HEK293 (cell line): ENCODE data around the gene EEF1AKMT2.

Source experiments
- CTCF ChIA-PET: fragments of 350-600 bp; formaldehyde crosslinking; extraction: SDS; loops from one replicate; lab custom pipeline; 2021; ENCODE audit warnings: antibody characterized with exemption; lab: Yijun Ruan, JAX
- POLR2A ChIA-PET: fragments of 300-600 bp; formaldehyde crosslinking; extraction: SDS; loops from one replicate; lab custom pipeline; 2020; ENCODE audit warnings: antibody characterized with exemption, inconsistent platforms; lab: Yijun Ruan, JAX
- H3K27ac ChIP-seq: fragments of 200-500 bp; sonication (Bioruptor generic); 2 replicates; pipeline ENCODE4 v1.5.1; 2014; ENCODE audit warnings: low read depth, low read length, control low read depth, inconsistent platforms; ENCODE audit errors: extremely low read depth
- H3K36me3 ChIP-seq, 2 experiments: fragments of 200-500 bp in 1 of 2; sonication (Bioruptor generic) in 1 of 2; 1 replicate in 1 of 2; 2 replicates in 1 of 2; pipeline ENCODE4 v1.5.1; 2014 to 2017; ENCODE audit warnings: inconsistent platforms in 2 of 2, low read length in 2 of 2; ENCODE audit not compliant: control insufficient read depth in 2 of 2, insufficient read depth in 1 of 2
- H3K4me1 ChIP-seq: fragments of 200-500 bp; sonication (Bioruptor generic); 2 replicates; pipeline ENCODE4 v1.5.1; 2014; ENCODE audit warnings: mild to moderate bottlenecking, low read length, inconsistent platforms; ENCODE audit not compliant: control insufficient read depth, insufficient read depth
- H3K4me3 ChIP-seq: 2 replicates; pipeline ENCODE4 v1.5.1; 2011; ENCODE audit warnings: low read depth, mild to moderate bottlenecking, control low read depth, low read length, moderate library complexity
- H3K9me3 ChIP-seq: fragments of 200-500 bp; sonication (Bioruptor generic); 2 replicates; pipeline ENCODE4 v1.5.1; 2014; ENCODE audit warnings: low read depth, low read length, inconsistent platforms; ENCODE audit not compliant: control insufficient read depth, insufficient read depth
- AEBP2 ChIP-seq: fragments of 450-650 bp; formaldehyde crosslinking; IDR thresholded peaks from 2 replicates; pipeline ENCODE4 v1.5.1; 2016; ENCODE audit warnings: missing biosample characterization, missing genetic modification characterization, borderline replicate concordance
- BCL11B ChIP-seq: fragments of 450-650 bp; formaldehyde crosslinking; IDR thresholded peaks from 2 replicates; pipeline ENCODE4 v1.5.1; 2016; ENCODE audit warnings: low read depth, missing biosample characterization, missing genetic modification characterization
- GLIS2 ChIP-seq: fragments of 450-650 bp; formaldehyde crosslinking; IDR thresholded peaks from 2 replicates; pipeline ENCODE4 v1.5.1; 2016; ENCODE audit warnings: missing biosample characterization, missing genetic modification characterization
- KLF7 ChIP-seq: fragments of 450-650 bp; formaldehyde crosslinking; IDR thresholded peaks from 2 replicates; pipeline ENCODE4 v1.5.1; 2016; ENCODE audit warnings: missing biosample characterization, missing genetic modification characterization, borderline replicate concordance
- PATZ1 ChIP-seq: fragments of 450-650 bp; formaldehyde crosslinking; IDR thresholded peaks from 2 replicates; pipeline ENCODE4 v1.5.1; 2016; ENCODE audit warnings: missing biosample characterization, missing genetic modification characterization
- SP2 ChIP-seq: fragments of 450-650 bp; formaldehyde crosslinking; IDR thresholded peaks from 2 replicates; pipeline ENCODE4 v1.5.1; 2016; ENCODE audit warnings: missing biosample characterization, missing genetic modification characterization
- ZBTB10 ChIP-seq: fragments of 450-650 bp; formaldehyde crosslinking; IDR thresholded peaks from 2 replicates; pipeline ENCODE4 v1.5.1; 2016; ENCODE audit warnings: missing biosample characterization, missing genetic modification characterization
- ZBTB17 ChIP-seq: fragments of 450-650 bp; formaldehyde crosslinking; IDR thresholded peaks from 2 replicates; pipeline ENCODE4 v1.5.1; 2016; ENCODE audit warnings: missing biosample characterization, missing genetic modification characterization
- ZBTB20 ChIP-seq: fragments of 450-650 bp; formaldehyde crosslinking; IDR thresholded peaks from 2 replicates; pipeline ENCODE4 v1.5.1; 2016; ENCODE audit warnings: missing biosample characterization, missing genetic modification characterization
- ZBTB8A ChIP-seq: fragments of 450-650 bp; formaldehyde crosslinking; IDR thresholded peaks from 2 replicates; pipeline ENCODE4 v1.5.1; 2016; ENCODE audit warnings: missing biosample characterization, missing genetic modification characterization
- ZFHX2 ChIP-seq: fragments of 450-650 bp; formaldehyde crosslinking; conservative IDR thresholded peaks from 2 replicates; pipeline ENCODE4 v1.5.1; 2016; ENCODE audit warnings: missing biosample characterization, missing genetic modification characterization
- ZFP69B ChIP-seq: fragments of 450-650 bp; formaldehyde crosslinking; IDR thresholded peaks from 2 replicates; pipeline ENCODE4 v1.5.1; 2016; ENCODE audit warnings: missing biosample characterization, missing genetic modification characterization
- ZIC2 ChIP-seq: fragments of 450-650 bp; formaldehyde crosslinking; IDR thresholded peaks from 2 replicates; pipeline ENCODE4 v1.5.1; 2016; ENCODE audit warnings: missing biosample characterization, missing genetic modification characterization
- ZNF335 ChIP-seq: fragments of 450-650 bp; formaldehyde crosslinking; conservative IDR thresholded peaks from 2 replicates; pipeline ENCODE4 v1.5.1; 2016; ENCODE audit warnings: missing biosample characterization, missing genetic modification characterization
- ZNF48 ChIP-seq: fragments of 450-650 bp; formaldehyde crosslinking; IDR thresholded peaks from 2 replicates; pipeline ENCODE4 v1.5.1; 2016; ENCODE audit warnings: missing biosample characterization, missing genetic modification characterization
- ZNF600 ChIP-seq: fragments of 450-650 bp; formaldehyde crosslinking; IDR thresholded peaks from 2 replicates; pipeline ENCODE4 v1.5.1; 2016; ENCODE audit warnings: missing biosample characterization, missing genetic modification characterization
- ZNF629 ChIP-seq: fragments of 450-650 bp; formaldehyde crosslinking; IDR thresholded peaks from 2 replicates; pipeline ENCODE4 v1.5.1; 2017; ENCODE audit warnings: missing biosample characterization, missing genetic modification characterization
- ZNF670 ChIP-seq: fragments of 450-650 bp; formaldehyde crosslinking; IDR thresholded peaks from 2 replicates; pipeline ENCODE4 v1.5.1; 2016; ENCODE audit warnings: missing biosample characterization, missing genetic modification characterization, low read depth
- TF ChIP-seq, protein P1 (sequence below): fragments of 450-650 bp; formaldehyde crosslinking; optimal IDR thresholded peaks from 2 replicates; pipeline ENCODE3; 2016; ENCODE audit warnings: missing biosample characterization, mild to moderate bottlenecking, missing genetic modification characterization

EEF1AKMT2 gene

GRCh38 chr10:124744102-124745050 is 47.3 kb downstream of the EEF1AKMT2 start, which contains the start of gene FAM53B:
FAM53B (minus strand) TSS chr10:124744378; CDS start chr10:124706713, 37,665 bp downstream.
- Histone ChIP-seq H3K9me3 (no peaks in the 10 kb centered on the region), H3K27ac (peak within 1 kb of the TSS; percentile 47; the same call in 1 of the 2 replicates), H3K36me3 (peaks cover 0 to 11% of the 10 kb centered on the region in 2 experiments; a peak in 1 of 3 replicates), H3K4me1 (peaks cover 29% of the 10 kb centered on the region), H3K4me3 (peak within 1 kb of the TSS; percentile 46)
- TF ChIP-seq ZNF670 (tag by site-specific recombination), result no peak
- no peak for TF ChIP-seq AEBP2 (tag by site-specific recombination)
- no peak for TF ChIP-seq ZNF48 (tag by site-specific recombination)
- TF ChIP-seq SP2 (tag by site-specific recombination), result peak; percentile 12; the same call in 1 of the 2 replicates
- TF ChIP-seq ZBTB8A (tag by site-specific recombination), result 0 out of 2 replicates have a peak, but pooled peaks have one; percentile 24
- TF ChIP-seq ZBTB17 (tag by site-specific recombination), result peak; percentile 13; the same call in 1 of the 2 replicates
- 0 out of 2 replicates have a peak, but pooled peaks have one; percentile 23 for TF ChIP-seq ZNF629 (tag by site-specific recombination)
- TF ChIP-seq PATZ1, result peak; percentile 50; the same call in 1 of the 2 replicates
- TF ChIP-seq ZNF600 (tag by site-specific recombination), result peak; percentile 82
- peak; percentile 55; the same call in 1 of the 2 replicates for TF ChIP-seq ZNF335 (tag by site-specific recombination)
- peak; percentile 48; the same call in 1 of the 2 replicates for TF ChIP-seq ZBTB20 (tag by site-specific recombination)
- POLR2A ChIA-PET, result interaction anchor here (0.6 to 1.3 kb wide), 2 partner anchors 47 to 118 kb away, joined by 3 read pairs; partner anchors contain the start of gene EEF1AKMT2
- CTCF ChIA-PET, result interaction anchor here (0.8 to 2.0 kb wide), 6 partner anchors 55 to 748 kb away, joined by 3 to 8 read pairs (median 3); no protein-coding TSS in a partner anchor

DNA sequence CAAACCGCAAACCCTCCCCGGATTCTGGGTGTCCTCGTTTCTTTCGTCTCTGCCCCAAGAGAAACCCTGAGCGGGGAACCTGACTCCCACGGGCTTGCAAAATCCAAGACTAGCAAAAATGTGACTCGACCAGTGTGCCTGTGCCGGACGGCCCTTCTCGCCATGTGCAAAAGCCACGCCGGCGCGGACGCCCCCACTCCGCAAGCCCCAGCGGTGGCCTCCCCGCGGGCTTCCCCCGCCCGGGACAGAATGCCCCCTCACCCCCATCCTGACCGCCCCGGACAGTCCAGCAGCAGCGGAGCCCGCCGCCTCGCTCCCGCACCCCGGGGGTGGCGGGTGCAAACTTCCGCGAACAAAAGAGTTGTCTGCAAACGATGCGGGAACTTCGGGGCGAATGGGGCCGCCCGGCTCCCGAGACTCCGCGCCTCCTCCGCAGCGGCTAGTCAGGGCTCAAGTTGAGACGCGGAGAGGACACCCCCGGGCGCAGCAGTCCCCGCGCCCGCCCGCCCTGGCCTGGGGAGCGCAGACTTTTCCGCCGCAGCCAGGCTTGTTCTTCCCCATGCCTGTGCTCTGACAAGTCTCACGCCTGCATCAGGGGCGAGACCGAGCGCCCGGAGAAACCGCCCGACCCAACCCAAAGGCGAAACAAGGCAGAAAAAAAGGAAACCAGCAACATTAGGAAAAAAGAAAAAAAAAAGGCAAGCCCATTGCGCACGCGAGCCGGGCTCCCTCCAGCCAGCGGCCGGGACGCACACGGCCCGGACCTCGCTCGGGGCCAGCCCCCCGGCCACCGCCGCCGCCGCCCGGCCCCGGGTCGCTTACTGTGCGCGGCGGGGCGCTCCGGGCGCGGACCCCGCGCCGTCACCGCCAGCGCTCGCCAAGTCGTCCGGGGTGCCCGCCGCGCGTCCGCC is 48.2 kb downstream of the EEF1AKMT2 start:
- POLR2A ChIA-PET, result no interaction called here
- peak overlapping the region; percentile 47; the same call in 1 of the 2 replicates for H3K27ac ChIP-seq
- TF ChIP-seq PATZ1 (peak; percentile 76; the same call in 1 of the 2 replicates), ZIC2 (tag by site-specific recombination) (peak; percentile 8; the same call in 1 of the 2 replicates), ZBTB10 (tag by site-specific recombination) (peak; percentile 26; the same call in 1 of the 2 replicates), BCL11B (tag by site-specific recombination) (peak; percentile 79), ZFHX2 (tag by site-specific recombination) (peak; percentile 38), ZBTB20 (tag by site-specific recombination) (peak; percentile 70; the same call in 1 of the 2 replicates), KLF7 (tag by site-specific recombination) (no peak), ZBTB8A (tag by site-specific recombination) (peak; percentile 86), GLIS2 (peak; percentile 67), ZFP69B (no peak)
- TF ChIP-seq, protein P1, sequence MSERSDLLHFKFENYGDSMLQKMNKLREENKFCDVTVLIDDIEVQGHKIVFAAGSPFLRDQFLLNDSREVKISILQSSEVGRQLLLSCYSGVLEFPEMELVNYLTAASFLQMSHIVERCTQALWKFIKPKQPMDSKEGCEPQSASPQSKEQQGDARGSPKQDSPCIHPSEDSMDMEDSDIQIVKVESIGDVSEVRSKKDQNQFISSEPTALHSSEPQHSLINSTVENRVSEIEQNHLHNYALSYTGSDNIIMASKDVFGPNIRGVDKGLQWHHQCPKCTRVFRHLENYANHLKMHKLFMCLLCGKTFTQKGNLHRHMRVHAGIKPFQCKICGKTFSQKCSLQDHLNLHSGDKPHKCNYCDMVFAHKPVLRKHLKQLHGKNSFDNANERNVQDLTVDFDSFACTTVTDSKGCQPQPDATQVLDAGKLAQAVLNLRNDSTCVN (tag by site-specific recombination), result peak; percentile 74

More for the DNA sequence above, 48.2 kb downstream of the EEF1AKMT2 start:
- CTCF ChIA-PET, result interaction anchor here (0.6 to 1.1 kb wide), 5 partner anchors 37 to 213 kb away, joined by 3 to 7 read pairs (median 5); no protein-coding TSS in a partner anchor
- peaks cover 31% of the 10 kb centered on the region for H3K4me1 ChIP-seq
- peaks cover 0 to 11% of the 10 kb centered on the region in 2 experiments; a peak in 1 of 3 replicates for H3K36me3 ChIP-seq
- H3K4me3 ChIP-seq, result peak overlapping the region; percentile 46
- H3K9me3 ChIP-seq, result no peaks in the 10 kb centered on the region
